NCI-H82 (cell line): ENCODE measurements around the gene NUTM1.
A peak's percentile ranks its signal among the peaks of the same experiment; 100 is the strongest.
"Not testable (repeated sequence)": the region's sequence is repeated elsewhere in the genome, so short reads cannot be mapped to it uniquely, and the experiment has no call there.

Source experiments
- DNase-seq: peaks from one replicate; lab custom pipeline; 2025; lab: John Stamatoyannopoulos, UW

Gene NUTM1

DNA sequence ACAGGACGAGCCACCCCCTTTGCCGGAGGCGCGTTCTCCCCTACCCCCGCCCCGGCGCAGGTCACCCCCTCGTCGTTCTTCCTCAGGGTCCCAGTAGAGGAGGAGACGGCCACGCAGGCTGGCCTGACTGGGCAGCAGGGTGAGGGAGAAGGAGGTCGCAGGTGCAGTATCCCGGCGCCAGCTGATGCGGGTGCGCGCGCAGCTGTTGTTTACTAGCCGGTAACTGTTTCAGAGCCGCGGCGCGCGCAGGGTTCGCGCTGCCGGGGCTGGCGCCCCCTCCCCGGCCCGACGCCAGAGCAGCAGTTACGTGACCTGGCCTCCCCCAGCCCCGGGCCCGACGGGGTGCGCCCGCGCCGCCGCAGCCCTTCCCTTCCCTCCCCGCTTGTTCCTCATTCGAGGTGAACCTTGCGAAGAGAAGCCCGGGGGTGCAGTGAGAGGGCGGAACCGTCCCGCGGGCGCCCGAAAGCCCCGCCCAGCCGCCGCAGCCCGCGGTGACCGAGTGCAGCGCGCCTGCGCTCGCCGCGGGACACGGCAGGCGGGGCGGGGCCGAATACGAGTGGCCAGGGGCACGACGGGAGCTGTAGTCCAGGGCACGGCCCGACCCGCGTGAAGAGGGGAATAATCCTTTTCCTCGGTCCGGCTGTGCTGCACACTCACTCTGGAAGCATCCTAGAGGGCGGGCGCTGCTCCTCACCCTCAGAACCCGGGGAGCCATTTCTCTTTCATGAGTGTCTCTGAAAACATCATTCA is 5.4 kb upstream of the NUTM1 start, which contains the start of gene SLC12A6:
SLC12A6 (minus strand) TSS at position 225 of the 750 bp plus-strand sequence. CDS start 1,101 bp downstream, outside the sequence.
- DNase-seq, result peak; percentile 98

DNA sequence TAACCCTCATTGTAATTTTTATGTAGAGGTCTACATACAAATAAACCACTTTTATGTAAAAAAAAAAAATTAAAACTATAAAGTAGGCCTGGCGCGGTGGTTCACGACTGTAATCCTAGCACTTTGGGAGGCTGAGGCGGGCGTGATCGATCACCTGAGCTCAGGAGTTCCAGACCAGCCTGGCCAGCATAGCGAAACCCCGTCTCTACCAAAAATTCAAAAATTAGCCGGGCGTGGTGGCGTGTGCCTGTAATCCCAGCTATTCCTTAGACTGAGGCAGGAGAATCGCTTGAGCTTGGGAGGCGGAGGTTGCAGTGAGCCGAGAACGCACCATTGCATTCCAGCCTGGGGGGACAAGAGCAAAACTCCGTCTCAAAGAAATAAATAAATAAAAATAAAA is 4.8 kb upstream of the NUTM1 start:
- no peak for DNase-seq

DNA sequence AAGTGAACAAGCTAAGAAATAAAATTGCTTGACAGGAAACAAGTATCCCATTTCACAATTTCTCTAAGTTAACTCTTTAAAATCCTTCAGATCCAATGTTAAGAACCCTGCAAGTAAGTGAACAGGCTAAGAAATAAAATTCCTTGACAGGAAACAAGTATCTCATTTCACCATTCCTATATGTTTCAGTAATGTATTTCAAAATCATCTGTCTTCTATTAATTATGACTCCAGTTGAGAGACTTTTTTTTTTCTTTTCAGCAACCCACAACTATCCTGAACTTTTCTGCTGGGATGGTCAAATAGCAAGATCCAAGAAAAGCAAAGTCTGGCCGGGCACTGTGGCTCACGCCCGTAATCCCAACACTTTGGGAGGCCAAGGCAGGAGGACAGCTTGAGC is 3.2 kb upstream of the NUTM1 start:
- no peak for DNase-seq

DNA sequence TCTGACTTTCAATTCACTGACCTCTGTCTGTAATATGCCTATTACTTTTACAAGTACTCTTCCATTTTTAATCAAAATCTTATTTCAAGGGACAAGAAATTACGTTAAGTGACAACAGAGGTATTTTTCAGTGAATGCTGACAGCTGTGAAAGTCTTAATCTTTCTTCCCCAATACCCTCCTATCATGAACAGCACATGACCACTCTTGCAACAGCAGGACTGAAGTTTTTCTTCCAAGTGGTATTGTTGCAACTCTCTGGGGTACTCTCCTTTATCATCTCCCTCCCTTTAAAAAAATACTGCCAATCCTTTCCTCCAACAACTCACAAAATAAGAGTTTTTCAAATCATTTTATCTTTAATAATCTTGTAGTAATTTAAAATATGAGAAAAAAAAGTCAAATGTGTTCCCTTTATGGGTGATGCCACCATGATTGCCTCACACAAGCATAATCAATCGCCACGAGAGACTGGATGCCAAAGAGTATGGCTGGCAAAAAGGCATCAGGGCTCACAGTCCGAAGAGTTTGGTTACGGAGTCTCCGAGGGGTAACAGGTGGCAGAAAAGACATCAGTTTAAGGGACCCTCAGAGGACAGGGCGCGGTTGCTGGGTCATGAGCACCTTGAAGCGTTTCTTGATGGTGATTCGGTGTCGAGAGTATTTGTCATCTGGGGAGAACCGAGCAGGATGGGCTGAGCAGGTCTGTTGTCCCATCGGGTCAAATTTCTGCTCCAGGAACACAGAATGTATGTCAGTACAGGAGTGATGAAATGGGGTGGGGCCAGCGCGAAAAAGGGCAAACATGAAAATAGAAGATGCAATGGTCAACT is 1.5 kb upstream of the NUTM1 start:
- DNase-seq, result no peak

DNA sequence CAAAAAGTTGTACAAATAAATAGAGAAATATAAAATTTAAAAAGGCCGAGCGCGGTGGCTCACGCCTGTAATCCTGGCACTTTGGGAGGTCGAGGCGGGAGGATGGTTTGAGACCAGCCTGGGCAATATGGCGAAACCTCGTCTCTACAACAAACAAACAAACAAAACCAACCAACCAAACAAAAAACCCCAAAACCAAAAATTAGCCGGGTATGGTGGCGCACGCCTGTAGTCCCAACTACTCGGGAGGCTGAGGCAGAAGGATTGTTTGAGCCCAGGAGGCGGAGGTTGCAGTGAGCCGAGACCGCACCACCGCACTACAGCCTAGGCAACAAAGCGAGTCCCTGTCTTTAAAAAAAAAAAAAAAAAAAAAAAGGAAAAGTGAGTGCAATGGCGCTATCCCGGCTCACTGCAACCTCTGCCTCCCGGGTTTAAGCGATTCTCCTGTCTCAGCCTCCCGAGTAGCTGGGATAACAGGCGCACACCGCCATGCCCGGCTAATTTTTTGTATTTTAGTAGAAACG is 840 bp upstream of the NUTM1 start:
- not testable (repeated sequence) for DNase-seq

DNA sequence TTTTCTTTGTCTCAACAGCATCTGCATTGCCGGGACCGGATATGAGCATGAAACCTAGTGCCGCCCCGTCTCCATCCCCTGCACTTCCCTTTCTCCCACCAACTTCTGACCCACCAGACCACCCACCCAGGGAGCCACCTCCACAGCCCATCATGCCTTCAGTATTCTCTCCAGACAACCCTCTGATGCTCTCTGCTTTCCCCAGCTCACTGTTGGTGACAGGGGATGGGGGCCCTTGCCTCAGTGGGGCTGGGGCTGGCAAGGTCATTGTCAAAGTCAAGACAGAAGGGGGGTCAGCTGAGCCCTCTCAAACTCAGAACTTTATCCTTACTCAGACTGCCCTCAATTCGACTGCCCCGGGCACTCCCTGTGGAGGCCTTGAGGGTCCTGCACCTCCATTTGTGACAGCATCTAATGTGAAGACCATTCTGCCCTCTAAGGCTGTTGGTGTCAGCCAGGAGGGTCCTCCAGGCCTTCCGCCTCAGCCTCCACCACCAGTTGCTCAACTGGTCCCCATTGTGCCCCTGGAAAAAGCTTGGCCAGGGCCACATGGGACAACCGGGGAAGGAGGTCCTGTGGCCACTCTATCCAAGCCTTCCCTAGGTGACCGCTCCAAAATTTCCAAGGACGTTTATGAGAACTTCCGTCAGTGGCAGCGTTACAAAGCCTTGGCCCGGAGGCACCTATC is 5.0 kb downstream of the NUTM1 start:
- DNase-seq, result no peak

DNA sequence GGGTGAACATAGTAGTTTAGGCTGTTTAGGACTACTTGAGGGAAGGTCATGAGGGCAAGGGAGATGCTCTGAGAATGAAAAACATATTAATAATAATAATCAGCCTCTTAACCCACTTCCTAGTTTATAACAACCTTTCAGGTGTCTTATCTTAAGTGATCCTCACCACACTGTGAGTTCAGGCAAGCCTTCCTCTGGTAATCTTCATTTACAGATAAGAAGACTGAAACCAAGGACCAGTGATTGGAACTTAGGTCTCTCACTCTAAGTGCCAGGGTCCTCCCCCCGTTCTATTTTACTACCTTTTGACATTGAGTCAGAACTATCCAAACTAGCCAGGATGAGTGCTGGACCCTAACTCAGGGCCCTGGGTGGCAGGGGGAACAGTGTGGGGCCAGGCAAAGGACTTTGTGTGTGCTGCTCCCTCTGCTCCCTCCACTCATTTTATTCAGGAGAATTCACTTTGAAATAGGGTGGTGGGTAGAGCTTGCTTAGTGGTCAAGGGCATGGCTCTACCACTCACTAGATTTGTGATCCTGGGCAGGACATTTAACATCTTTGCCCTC is 5.7 kb downstream of the NUTM1 start:
- no peak for DNase-seq

DNA sequence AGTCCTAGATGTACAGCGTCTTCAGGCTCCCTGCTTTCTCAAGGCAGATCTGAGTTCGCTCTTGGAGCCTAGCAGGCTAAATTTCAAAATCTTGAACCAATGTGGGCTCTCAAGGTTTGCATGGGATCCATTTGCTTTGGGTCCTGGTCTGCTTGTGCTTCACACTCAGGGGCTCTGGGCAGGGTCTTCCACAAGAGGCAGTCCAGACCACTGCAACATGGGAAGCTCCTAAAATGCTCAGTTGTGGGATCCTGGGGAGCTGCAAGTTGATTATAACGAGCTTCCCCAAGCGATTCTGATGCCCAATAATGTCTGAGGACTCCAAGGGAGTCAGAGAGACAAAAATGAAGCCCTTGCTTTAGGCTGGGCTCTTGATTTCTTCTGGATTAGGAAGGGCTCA is 6.7 kb downstream of the NUTM1 start:
- DNase-seq, result no peak

DNA sequence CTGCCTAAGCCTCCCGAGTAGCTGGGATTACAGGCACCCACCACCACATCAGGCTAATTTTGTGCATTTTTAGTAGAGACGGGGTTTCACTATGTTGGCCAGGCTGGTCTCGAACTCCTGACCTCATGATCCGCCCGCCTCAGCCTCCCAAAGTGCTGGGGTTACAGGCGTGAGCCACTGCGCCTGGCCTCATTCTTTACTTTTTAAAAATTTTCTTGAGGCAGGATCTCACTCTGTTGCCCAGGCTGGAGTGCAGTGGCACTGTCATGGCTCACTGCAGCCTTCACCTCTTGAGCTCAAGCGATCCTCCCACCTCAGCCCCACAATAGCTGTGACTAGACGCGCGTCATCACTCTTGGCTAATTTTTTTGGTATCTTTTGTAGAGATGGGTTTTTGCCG is 9.9 kb downstream of the NUTM1 start:
- not testable (repeated sequence) for DNase-seq

DNA sequence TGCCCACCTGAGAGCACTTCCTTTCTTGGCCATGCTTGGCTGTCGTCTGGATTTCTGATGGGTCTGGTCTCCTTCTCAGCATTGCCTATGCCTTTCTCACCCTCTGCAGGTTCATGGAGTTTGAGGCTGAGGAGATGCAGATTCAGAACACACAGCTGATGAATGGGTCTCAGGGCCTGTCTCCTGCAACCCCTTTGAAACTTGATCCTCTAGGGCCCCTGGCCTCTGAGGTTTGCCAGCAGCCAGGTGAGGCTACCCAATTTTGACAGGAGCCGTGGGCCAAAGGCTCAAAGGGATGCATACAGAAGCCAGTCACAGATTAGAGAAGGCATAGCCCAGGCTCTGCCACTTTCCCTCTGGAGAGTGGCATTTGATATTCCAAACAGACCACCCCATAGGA is 10.5 kb downstream of the NUTM1 start:
- DNase-seq, result no peak

DNA sequence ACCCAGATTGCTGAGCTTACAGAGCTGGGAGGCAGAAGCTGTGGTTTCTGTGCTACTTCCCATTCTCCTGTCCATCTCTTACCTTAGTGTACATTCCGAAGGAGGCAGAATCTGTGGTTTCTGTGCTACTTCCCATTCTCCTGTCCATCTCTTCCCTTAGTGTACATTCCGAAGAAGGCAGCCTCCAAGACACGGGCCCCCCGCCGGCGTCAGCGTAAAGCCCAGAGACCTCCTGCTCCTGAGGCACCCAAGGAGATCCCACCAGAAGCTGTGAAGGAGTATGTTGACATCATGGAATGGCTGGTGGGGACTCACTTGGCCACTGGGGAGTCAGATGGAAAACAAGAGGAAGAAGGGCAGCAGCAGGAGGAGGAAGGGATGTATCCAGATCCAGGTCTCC is 11.2 kb downstream of the NUTM1 start:
- DNase-seq, result no peak

DNA sequence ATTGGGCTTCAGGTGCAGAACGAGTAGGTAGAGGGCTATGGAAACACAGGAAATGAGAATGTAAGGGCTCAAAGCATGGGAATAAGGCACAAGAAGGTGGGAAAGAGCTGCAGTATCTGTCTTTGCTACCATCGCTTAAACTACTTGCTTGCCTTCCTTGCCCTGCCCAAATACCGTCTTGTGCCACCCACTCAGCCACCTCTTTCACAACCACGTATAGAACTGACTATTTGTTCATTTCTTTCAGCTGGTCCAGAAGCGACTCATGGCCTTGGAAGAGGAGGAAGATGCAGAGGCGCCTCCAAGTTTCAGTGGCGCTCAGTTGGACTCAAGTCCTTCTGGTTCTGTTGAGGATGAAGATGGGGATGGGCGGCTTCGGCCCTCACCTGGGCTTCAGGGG is 12.1 kb downstream of the NUTM1 start:
- DNase-seq, result no peak

DNA sequence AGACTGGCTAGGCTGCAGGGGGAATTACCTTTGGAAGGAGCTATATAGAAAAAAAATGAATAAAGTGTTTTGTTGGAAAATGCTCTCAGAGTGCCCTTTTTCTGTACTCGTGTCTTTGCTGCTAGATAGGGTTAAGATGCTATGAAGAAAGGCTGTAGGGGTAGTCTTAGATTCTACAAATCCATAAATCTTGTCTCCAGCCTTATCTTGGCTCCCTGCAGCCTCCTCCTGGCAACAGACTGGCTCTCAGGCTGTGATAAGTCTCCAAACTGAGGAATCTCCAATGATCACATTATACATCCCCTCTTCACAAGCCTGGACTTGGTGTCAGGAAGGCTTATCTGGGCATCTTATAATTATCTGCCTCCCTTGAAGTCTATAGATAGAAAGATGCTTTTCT is 14.5 kb downstream of the NUTM1 start:
- DNase-seq, result no peak

DNA sequence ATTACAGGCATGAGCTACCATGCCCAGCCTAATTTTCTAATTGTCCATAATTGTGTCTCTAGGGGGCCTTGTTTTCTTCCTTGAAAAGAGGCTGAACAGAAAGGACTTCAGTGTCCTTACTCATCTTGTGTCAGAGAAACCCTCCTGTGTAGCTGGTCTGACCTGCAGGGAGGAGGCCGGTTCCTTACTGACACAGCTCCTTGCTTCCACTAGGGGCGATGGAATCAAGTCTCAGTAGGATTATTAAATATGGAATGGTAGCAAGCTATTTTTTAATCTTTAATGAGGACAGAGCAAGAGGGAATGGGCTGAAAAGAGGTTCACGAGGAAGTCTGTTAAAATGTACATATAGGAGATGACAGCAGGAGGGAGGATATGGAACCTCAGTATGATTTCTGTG is 15.3 kb downstream of the NUTM1 start:
- peak; percentile 30 for DNase-seq

DNA sequence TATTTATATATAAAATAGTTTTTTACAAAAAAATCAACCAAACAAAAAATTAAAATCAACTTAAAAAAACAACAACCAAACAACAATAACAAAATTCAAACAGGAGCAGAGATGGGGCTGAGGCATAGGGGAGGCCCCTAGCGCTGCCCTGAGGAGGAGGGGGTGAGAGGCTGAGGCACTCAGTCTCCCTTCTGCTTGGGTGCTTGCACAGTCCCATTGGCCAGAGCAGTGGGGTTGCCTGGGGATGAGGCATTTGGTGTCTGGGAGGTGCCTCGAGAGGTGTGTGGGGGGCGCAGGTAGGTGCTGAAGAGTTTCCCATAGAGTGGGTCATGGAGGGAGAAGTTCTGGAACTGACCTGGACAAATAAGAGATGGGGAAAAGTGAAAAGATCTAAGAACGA is 15.8 kb downstream of the NUTM1 start:
- DNase-seq, result no peak

DNA sequence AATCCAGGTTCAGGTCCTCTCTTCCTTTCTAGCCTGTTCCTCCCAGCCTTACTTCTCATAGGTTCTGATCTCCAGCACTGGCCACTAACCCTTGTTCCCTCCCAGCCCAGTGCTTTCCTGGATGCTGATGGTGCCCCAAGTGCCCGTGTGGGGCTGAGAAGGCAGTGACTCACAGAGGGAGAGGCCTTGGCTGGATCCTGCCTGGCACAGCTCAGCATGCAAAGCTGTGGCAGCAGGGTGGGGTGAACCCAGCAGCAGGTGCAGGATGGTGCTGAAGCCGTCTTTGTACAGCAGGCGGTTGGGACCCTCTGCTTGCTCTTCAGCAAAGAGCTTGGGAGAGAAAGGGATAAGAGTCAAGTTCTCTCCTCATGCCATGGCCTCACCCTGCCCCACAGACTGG is 16.3 kb downstream of the NUTM1 start:
- no peak for DNase-seq

DNA sequence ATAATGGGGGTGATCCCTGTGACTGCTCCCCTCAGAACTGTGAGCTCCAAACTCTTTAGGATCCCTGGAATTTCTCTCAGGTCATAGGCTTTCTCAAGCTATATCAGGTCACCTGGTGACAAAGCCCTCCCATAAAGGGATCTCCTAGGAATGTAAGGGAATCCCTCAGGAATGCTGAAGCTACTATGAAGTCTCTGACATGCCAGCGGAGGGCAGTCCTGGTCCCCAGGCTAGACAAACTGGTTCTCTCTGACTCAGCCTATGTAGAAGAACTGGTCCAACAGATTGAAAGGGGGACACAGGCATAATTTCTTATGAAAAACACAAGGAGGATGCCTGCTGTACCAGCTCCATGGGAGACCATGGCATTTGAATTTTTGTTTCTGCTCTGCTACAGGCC is 17.2 kb downstream of the NUTM1 start:
- DNase-seq, result no peak

DNA sequence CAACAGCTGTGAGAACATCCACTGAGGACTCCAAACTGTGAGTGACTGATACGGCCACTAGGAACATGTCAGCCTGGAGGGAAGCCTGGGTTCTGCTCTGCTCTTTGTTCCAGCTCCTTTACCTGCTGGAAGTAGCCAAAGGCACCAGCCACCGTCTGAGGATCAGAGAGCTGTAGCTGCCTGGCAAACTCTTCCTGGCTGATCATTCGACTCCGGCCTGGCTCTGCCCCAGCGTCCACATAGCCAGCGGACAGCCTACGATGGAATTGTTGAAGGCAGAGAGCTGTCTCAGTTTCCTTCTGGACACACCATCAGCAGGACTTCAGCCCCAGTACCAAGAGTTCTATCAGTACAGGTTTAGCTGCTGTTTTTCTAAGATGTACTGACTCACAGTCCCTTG is 18.2 kb downstream of the NUTM1 start:
- no peak for DNase-seq

DNA sequence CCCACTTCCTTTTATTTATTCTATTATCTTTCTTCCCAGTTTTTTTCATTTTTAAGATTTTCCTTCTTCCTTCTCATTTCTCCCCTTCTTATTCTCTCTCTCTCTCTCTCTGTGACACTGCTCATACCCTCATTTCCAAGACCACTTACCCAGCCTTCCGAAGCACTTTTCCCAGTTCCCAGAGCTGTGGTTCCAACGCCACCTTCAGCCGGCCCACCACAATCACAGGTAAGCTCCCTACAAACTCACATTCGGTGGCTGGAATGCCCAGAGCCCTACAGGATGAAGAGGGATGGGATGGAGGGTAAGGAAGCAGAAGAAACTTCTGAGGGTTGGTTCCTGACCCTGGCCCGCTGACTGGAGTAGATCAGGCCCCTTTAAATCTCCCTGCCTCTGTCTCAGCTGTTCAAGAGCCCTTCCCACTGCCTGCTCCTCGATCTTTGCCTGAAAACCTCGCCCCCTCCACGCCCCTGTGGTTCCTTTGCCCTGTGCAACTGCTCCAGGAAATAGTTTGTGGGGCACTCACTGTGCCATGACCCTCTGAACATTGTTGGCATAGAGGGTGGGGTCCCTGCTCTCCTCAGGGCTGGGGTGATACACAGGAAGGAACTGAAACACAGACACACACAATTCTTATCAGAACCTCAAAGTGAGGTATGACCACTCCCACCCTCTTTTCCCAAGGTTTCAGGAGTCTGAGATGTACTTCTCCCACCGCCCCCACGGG is 19.1 kb downstream of the NUTM1 start:
- no peak for DNase-seq

DNA sequence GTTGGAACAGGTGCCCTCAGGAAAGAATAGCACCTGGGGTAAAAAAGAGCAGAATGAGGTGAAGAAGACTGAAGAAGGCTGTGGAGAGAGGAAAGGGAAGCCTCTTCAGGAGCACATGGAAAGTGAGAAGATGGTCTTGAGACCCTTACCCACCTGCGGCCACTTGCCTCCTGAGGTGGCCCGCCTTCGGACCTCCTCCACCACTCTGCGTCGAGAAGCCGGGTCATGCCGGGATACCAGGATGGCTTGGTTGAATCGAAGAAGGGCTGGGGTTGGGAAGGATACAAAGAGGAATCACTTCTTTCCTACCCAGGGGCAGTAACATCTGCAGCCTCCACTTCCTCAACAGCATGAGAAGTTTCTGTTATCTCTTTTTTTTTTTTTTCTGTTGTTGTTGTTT is 20.9 kb downstream of the NUTM1 start:
- DNase-seq, result no peak

DNA sequence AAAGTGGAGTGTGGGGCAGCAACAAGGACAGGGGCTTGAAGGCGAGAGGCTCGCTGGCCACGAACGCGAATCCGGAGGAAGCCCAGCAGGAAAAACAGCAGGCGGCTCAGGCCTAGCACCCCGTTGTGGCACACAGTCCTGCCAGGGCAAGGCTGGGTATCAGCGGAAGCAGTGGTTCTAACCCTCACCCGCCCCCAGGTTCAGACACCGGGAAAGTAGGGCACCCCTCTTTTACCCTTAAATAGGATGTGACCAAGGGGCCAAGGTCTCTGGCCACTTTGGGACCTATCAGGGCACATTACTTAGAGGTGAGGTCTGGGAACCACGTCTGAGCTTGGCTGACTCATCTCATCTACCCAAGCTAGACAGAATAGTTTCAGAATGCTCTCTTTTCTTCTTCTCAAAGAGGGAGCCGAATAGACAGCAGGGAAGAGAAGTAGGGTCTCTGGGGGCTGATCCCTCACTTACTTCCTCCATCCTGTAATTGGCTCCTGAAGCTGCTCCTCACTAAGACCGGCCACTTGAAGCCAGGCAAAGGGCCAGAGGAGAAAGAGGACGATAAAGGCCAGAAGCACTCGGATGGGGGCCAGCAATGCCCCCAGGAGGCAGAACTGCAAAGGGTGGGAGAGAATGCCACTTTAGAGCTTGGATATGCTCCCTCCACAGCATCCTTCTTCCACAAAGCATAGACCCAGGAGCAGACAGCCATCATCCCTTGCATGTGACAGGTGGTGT is 22.1 kb downstream of the NUTM1 start:
- DNase-seq, result no peak
